CD4-positive, alpha-beta T cell (primary cell): Measurements from ENCODE around the gene IDS. TPM values are rescaled to one million over a fixed set of nuclear protein-coding genes. Genes with fewer than 3 reads are reported as not detected.
A peak's percentile ranks its signal among the peaks of the same experiment; 100 is the strongest.
"Not testable (repeated sequence)": the region's sequence is repeated elsewhere in the genome, so short reads cannot be mapped to it uniquely, and the experiment has no call there.

ENCODE experiments used
- ATAC-seq: fragments of 200-7000 bp; cut with Tn5 transposase; one replicate; pipeline ENCODE4 v1.10.0; 2022; ENCODE audit warnings: mild to moderate bottlenecking; ENCODE audit not compliant: poor library complexity
- CTCF ChIA-PET: fragments of 350-600 bp; sonication (Branson Sonifier 250); formaldehyde crosslinking; loops from one replicate; lab custom pipeline; 2021; ENCODE audit warnings: antibody characterized with exemption, inconsistent platforms; lab: Charles Lee
- POLR2A ChIA-PET: fragments of 350-600 bp; sonication (Branson Sonifier 250); formaldehyde crosslinking; loops from one replicate; lab custom pipeline; 2021; ENCODE audit warnings: antibody characterized with exemption, inconsistent platforms; lab: Charles Lee
- DNase-seq, 14 experiments: peaks; one replicate each; pipeline ENCODE4 v3.0.0-alpha.2; 2013 to 2020; ENCODE audit warnings: mixed read lengths in 2 of 14
- H3K27ac ChIP-seq, 2 donors: one replicate each; pipeline versions ENCODE4 v1.5.1 to v1.7.0; 2013; ENCODE audit warnings: low read length in 2 of 2, low read depth in 1 of 2, mild to moderate bottlenecking in 1 of 2
- H3K27me3 ChIP-seq, 2 experiments: 1 replicate in 1 of 2; 2 replicates in 1 of 2; pipeline versions ENCODE4 v1.6.1 to v1.7.0; 2013; ENCODE audit warnings: low read length in 2 of 2, control low read depth in 1 of 2, mild to moderate bottlenecking in 1 of 2, moderate library complexity in 1 of 2; ENCODE audit not compliant: insufficient read depth in 2 of 2, control insufficient read depth in 1 of 2
- H3K36me3 ChIP-seq: one replicate; pipeline ENCODE4 v1.6.1; 2013; ENCODE audit warnings: low read length, control low read depth; ENCODE audit not compliant: insufficient read depth
- H3K4me1 ChIP-seq: one replicate; pipeline ENCODE4 v1.6.1; 2013; ENCODE audit warnings: low read length, control low read depth; ENCODE audit not compliant: insufficient read depth
- H3K4me3 ChIP-seq: one replicate; pipeline ENCODE4 v1.5.1; 2013; ENCODE audit warnings: mild to moderate bottlenecking, low read length, moderate library complexity
- H3K9me3 ChIP-seq, 2 experiments: 1 replicate in 1 of 2; 2 replicates in 1 of 2; pipeline versions ENCODE4 v1.6.1 to v1.7.0; 2013; ENCODE audit warnings: low read length in 2 of 2, mild to moderate bottlenecking in 2 of 2, control low read depth in 1 of 2, moderate library complexity in 1 of 2; ENCODE audit not compliant: control insufficient read depth in 1 of 2, insufficient read depth in 1 of 2
- H3K27ac Mint-ChIP-seq: one replicate; pipeline ENCODE4 v1.8.0; 2020; ENCODE audit warnings: mixed read lengths
- H3K27me3 Mint-ChIP-seq: one replicate; pipeline ENCODE4 v1.8.0; 2021; ENCODE audit warnings: mixed read lengths
- H3K36me3 Mint-ChIP-seq: one replicate; pipeline ENCODE4 v1.8.0; 2021; ENCODE audit warnings: low read depth, mixed read lengths
- H3K4me1 Mint-ChIP-seq: one replicate; pipeline ENCODE4 v1.8.0; 2021; ENCODE audit warnings: low read depth, mixed read lengths
- H3K4me3 Mint-ChIP-seq: one replicate; pipeline ENCODE4 v1.8.0; 2020; ENCODE audit warnings: mild to moderate bottlenecking, mixed read lengths
- H3K9me3 Mint-ChIP-seq: one replicate; pipeline ENCODE4 v1.8.0; 2020; ENCODE audit warnings: mixed read lengths
- intact Hi-C, 2 experiments: fragments of 100-400 bp; cut with DNase I in 1 of 2; cut with micrococcal nuclease in 1 of 2; formaldehyde crosslinking; loops; one replicate each; pipeline versions ENCODE4 v1.15.1 to v1.9.0; 2023 to 2025; cut with DNase I, micrococcal nuclease
- total RNA-seq, 174 experiments: library from RNA in 2 of 174; stranded (reverse) in 2 of 174; gene quantifications; one replicate each; pipeline ENCODE4 v1.2.3 and lab custom pipeline; 2021 to 2026
- TF ChIP-seq, protein P1 (sequence below): fragments of 200-600 bp; IDR thresholded peaks from one replicate; pipeline ENCODE4 v1.8.0; 2022; ENCODE audit warnings: antibody characterized with exemption, mild to moderate bottlenecking

Gene IDS
- total RNA-seq, 2 experiments from 2014 or later: 256 to 260 TPM

DNA sequence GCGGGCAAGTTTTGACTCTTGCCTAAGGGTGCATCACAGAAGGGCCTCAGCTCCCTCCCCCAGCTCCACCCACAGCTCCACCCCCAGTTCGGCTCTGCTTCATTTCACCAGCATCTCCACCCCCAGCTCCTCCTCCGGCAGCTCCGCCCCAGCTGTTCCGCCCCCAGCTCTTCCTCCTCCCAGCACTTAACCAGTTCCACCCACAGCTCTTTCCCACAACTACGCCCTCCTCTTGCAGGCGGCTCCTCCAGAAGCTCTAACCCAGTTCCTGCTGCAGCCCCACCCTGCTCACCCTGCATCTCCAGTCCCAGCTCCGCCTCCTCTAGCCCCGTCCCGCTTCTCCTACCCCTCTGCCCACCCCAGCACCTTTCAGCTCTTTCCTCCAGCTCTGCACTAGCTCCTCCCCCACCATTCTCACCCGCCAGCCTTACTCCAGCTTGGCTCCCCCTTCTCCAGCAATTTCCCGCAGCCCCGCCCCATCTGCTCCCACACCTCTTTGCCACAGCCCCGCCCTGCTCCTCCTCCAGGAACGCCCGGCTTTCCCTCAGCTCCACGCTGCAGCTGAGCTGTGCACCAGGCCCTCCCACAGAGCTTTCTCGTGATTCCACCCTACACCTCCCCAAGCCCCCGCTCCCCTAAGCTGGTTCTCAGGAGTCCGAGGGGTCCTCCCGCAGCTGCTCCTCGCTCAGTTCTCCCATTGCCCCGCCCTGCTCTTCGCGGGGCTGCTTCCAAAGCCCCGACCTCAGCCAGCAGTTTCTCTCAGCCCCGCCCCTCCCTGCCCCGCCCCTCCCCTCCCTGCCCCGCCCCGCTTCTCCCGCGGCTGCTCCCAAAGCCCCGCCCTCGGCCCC, 34.4 kb upstream of the IDS start:
- Histone ChIP-seq H3K4me1 (peaks cover 16% of the 10 kb centered on the region), H3K4me3 (peak overlapping the region; percentile 65), H3K36me3 (no peaks in the 10 kb centered on the region), H3K9me3 (no peaks in the 10 kb centered on the region), H3K27ac (peak overlapping the region; percentile 56 to 58), H3K27me3 (no peaks in the 10 kb centered on the region)
- ChIA-PET CTCF (interaction anchor here (0.9 to 3.5 kb wide), 6 partner anchors 12 to 45 kb away, joined by 3 to 22 read pairs (median 4); partner anchors contain the start of gene IDS), POLR2A (interaction anchor here (0.9 to 2.8 kb wide), 11 partner anchors 12 to 1857 kb away, joined by 3 to 102 read pairs (median 12); partner anchors contain the start of genes EOLA2, FMR1, IDS and MTM1)
- DNase-seq: peak; percentile 77 to 96 (median 85)
- TF ChIP-seq, protein P1, sequence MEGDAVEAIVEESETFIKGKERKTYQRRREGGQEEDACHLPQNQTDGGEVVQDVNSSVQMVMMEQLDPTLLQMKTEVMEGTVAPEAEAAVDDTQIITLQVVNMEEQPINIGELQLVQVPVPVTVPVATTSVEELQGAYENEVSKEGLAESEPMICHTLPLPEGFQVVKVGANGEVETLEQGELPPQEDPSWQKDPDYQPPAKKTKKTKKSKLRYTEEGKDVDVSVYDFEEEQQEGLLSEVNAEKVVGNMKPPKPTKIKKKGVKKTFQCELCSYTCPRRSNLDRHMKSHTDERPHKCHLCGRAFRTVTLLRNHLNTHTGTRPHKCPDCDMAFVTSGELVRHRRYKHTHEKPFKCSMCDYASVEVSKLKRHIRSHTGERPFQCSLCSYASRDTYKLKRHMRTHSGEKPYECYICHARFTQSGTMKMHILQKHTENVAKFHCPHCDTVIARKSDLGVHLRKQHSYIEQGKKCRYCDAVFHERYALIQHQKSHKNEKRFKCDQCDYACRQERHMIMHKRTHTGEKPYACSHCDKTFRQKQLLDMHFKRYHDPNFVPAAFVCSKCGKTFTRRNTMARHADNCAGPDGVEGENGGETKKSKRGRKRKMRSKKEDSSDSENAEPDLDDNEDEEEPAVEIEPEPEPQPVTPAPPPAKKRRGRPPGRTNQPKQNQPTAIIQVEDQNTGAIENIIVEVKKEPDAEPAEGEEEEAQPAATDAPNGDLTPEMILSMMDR: no peak
- Mint-ChIP-seq H3K27me3 (no peaks in the 10 kb centered on the region), H3K36me3 (peaks cover 13% of the 10 kb centered on the region), H3K4me3 (peak overlapping the region; percentile 89), H3K4me1 (peaks cover 8% of the 10 kb centered on the region), H3K27ac (peak overlapping the region; percentile 96), H3K9me3 (no peaks in the 10 kb centered on the region)
- ATAC-seq: peak; percentile 52
- intact Hi-C loops: loop anchor here in 1 of 2 experiments (10.0 kb wide), 1 partner anchor 1025 kb away; the partner anchor contains the start of gene MTM1

DNA sequence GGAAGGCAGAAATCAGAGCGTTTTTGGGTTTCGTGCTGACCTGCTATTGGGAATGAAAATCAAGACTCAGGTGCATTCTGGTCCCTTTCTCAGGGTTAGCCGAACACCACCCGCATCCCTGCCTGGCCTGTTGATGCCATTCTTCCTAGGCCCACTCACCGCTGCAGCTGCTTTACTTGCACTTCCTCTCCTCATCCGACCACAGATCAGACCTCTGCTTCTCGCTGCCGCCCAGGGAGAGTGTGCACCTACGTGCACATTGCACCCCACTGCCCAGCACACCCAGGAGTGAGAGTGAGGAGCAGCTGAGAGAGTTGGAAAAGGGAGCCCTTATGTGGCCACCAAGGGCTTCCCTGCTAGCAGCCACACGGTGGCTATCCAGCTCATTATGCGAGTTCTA, 32.4 kb upstream of the IDS start:
- H3K27me3 ChIP-seq, H3K4me3 ChIP-seq, H3K9me3 ChIP-seq, H3K36me3 ChIP-seq, ATAC-seq, DNase-seq, H3K27me3 Mint-ChIP-seq, H3K27ac ChIP-seq, POLR2A ChIA-PET, H3K4me3 Mint-ChIP-seq, CTCF ChIA-PET, H3K9me3 Mint-ChIP-seq, H3K4me1 Mint-ChIP-seq, H3K27ac Mint-ChIP-seq: not testable (repeated sequence)
- H3K4me1 ChIP-seq: peaks cover 16% of the 10 kb centered on the region
- peaks cover 13% of the 10 kb centered on the region for H3K36me3 Mint-ChIP-seq
- intact Hi-C loops: loop anchor here in 1 of 2 experiments (10.0 kb wide), 1 partner anchor 1027 kb away; the partner anchor contains the start of gene MTM1

DNA sequence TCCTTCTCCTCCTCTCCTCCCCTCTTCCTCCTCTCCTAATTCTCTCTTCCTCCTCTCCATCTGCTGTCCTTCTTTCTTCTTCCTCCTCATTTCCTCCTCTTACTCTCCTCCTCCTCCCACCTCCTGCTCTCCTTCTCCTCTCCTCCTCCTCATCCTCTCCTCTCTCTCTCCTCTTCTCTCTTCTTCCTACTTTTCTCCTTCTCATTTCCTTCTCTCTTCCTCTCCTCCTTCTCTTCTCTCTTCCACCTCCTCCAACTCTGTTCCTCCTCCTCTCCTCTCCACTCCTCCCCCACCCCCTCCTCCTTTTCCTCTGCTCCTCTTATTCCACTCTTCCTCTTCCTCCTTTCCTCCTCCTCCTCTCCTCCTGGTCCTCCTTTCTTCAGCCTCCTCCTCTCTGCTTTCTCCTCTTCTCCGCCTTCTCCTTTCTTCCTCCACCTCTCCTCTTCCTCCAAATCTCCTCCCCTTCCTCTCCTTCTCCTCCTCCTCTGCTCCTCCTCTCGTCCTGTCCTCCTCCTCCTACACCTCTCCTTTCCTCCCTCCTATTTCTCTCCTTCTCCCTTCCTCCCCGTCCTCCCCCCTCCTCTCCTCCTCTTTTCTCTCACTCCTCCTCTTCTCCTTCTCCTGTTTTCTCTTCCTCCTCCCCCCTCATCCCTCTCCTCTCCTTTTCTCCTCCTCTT, 30.0 kb upstream of the IDS start:
- DNase-seq, H3K4me1 Mint-ChIP-seq, H3K36me3 ChIP-seq, H3K9me3 ChIP-seq, H3K9me3 Mint-ChIP-seq, H3K27me3 Mint-ChIP-seq, ATAC-seq, H3K27ac Mint-ChIP-seq, POLR2A ChIA-PET, H3K4me3 Mint-ChIP-seq, H3K4me3 ChIP-seq, H3K27me3 ChIP-seq, H3K27ac ChIP-seq, CTCF ChIA-PET, H3K4me1 ChIP-seq: not testable (repeated sequence)
- H3K36me3 Mint-ChIP-seq: peaks cover 13% of the 10 kb centered on the region
- intact Hi-C loops: loop anchor here in 1 of 2 experiments (10.0 kb wide), 1 partner anchor 1030 kb away; the partner anchor contains the start of gene MTM1

DNA sequence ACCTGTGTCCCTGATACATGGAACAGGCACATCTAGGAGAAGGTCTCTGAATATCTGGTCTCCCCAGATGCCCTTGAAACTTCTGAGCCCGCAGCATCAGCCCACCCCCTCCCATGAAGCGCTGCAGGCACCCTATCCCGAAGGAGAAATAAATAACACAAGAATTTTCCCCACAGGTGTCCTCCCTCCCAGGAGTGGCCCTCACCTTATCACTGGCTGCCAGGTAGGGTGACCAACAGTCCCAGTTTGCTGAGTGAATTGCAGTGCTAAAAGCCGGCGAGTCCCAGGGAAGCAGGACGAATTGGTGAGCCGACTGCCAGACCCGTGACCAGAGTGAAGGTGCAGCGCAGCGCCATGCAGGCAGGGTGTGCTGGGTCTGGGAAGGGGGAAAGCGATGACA, 28.9 kb upstream of the IDS start:
- H3K4me3 ChIP-seq, H3K27ac ChIP-seq, H3K36me3 ChIP-seq, H3K36me3 Mint-ChIP-seq, CTCF ChIA-PET, H3K4me3 Mint-ChIP-seq, H3K27me3 Mint-ChIP-seq, H3K4me1 Mint-ChIP-seq, H3K4me1 ChIP-seq, H3K9me3 Mint-ChIP-seq, DNase-seq, H3K27ac Mint-ChIP-seq, POLR2A ChIA-PET, H3K9me3 ChIP-seq, ATAC-seq, H3K27me3 ChIP-seq: not testable (repeated sequence)
- intact Hi-C loops: loop anchor here in 1 of 2 experiments (10.0 kb wide), 1 partner anchor 1031 kb away; the partner anchor contains the start of gene MTM1

DNA sequence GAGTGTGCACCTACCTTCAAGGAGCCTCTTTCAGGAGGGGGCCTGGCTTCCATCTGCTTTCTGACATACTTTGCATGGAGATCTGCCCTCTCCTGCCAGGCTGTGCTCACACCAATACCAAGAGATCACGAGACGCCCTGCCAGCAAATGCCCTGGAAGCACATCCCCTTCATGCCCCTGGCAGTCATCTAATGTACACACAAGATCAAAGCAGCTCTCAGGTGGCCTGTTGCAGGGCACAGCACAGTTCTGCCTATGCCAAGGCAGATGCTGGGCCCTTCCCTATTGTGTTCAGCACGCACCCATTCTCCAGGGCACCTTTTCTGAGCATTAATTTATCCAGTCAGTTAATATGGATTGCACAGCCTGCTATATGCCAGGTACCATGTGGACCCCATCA, 27.8 kb upstream of the IDS start:
- H3K4me1 ChIP-seq, H3K4me3 Mint-ChIP-seq, H3K4me3 ChIP-seq, H3K9me3 ChIP-seq, H3K36me3 Mint-ChIP-seq, H3K36me3 ChIP-seq, DNase-seq, H3K27me3 Mint-ChIP-seq, H3K27ac ChIP-seq, ATAC-seq, H3K4me1 Mint-ChIP-seq, H3K9me3 Mint-ChIP-seq, H3K27me3 ChIP-seq, POLR2A ChIA-PET, H3K27ac Mint-ChIP-seq, CTCF ChIA-PET: not testable (repeated sequence)
- intact Hi-C loops: loop anchor here in 1 of 2 experiments (10.0 kb wide), 1 partner anchor 1032 kb away; the partner anchor contains the start of gene MTM1
